HG03095 (cell line): ENCODE data around the gene TXNDC12.
A peak's percentile ranks its signal among the peaks of the same experiment; 100 is the strongest.
"Not testable (repeated sequence)": the region's sequence is repeated elsewhere in the genome, so short reads cannot be mapped to it uniquely, and the experiment has no call there.

Experiments
- ATAC-seq: cut with Tn5 transposase; IDR thresholded peaks from one replicate; pipeline ENCODE4 v1.9.1; 2021; ENCODE audit warnings: moderate library complexity; ENCODE audit not compliant: unreplicated experiment

TXNDC12 gene

GRCh38 chr1:52049337-52049736 is 5.7 kb downstream of the TXNDC12 start:
- ATAC-seq: not testable (repeated sequence)

- not testable (repeated sequence) for ATAC-seq
These were observed 9.3 kb downstream of the TXNDC12 start for GRCh38 chr1:52045666-52046195.

DNA sequence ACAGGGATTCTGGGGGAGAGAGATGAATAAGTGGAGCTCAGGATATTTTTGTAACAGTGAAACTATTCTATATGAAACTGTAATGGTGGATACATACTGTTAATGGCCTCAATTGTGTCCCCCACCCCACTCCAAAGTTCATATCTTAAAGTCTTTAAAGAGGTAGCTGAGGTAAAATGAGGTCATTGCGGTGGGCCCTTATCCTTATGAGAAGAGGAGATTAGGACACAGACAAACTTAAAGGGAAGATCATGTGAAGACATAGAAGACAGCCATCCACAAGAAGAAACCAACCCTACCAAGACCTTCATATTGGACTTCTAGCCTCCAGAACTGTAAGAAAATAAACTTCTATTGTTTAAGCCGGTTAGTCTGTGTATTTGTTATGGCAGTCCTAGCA is 9.8 kb downstream of the TXNDC12 start:
- ATAC-seq: no peak

- no peak for ATAC-seq
These were observed 13.3 kb downstream of the TXNDC12 start for GRCh38 chr1:52041551-52042185.

DNA sequence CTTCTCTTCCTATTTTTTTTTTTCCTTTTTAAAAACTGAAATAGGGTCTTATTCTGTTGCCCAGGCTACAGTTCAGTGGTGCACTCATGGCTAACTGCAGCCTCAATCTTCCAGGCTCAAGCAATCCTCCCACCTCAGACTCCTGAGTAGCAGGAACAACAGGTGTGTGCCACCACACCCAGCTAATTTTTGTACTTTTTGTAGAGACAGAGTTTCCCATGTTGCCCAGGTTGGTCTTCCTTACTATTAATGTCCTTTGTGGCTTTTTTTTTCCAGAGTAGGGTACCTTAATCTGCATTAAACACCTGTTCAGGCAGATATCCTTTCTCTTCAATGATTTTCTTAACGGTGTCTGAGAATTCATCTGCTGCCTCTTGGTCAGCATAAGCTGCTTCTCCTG is 17.1 kb downstream of the TXNDC12 start:
- ATAC-seq: no peak

GRCh38 chr1:52037402-52037814 is 17.6 kb downstream of the TXNDC12 start:
- ATAC-seq: no peak

DNA sequence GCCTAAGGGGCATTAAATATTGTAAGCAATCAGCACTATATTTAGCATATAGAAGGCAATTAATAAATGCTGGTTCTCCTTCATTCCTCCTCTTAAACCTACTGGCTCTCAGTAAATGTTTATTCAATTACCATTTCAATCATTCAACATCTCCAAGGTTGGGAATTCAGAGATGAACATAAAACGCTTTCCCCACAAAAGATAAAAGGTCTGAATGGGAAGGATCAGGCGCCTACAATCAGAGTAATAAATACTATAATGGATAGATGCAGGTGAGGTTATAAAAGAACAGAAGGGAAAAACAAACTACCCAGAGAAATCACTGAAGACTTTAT is 21.0 kb downstream of the TXNDC12 start:
- ATAC-seq: no peak

GRCh38 chr1:52033190-52034049 is 21.6 kb downstream of the TXNDC12 start, which contains the start of gene KTI12:
Gene KTI12 (minus strand): TSS chr1:52033810. CDS start chr1:52033761, 49 bp downstream.
- ATAC-seq: peak; percentile 82

DNA sequence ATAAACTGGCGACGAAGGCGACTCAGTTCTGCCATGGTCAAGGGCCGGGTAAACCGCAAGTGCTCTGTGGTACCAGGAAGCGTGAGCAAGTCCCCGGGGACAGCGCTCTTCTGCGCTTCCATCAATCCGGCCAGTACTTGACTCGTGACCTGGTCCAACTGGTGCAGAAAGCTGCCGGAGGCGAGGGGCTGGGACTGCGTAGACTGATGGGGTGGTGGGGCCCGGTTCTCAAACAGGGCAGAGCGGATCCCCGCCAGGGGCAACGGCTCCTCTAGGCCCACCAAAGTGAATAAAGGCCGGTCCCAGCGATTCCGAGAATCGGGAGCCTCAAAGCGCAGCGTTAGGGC is 22.2 kb downstream of the TXNDC12 start:
- ATAC-seq: peak; percentile 43

- no peak for ATAC-seq
These were observed 22.7 kb downstream of the TXNDC12 start for GRCh38 chr1:52032124-52032784.

GRCh38 chr1:52028839-52029238 is 26.2 kb downstream of the TXNDC12 start:
- ATAC-seq: not testable (repeated sequence)

- ATAC-seq: no peak
These were observed 26.7 kb downstream of the TXNDC12 start for GRCh38 chr1:52028328-52028727.

GRCh38 chr1:52026278-52026677 is 28.7 kb downstream of the TXNDC12 start:
- ATAC-seq: no peak

GRCh38 chr1:52022133-52022532 is 32.9 kb downstream of the TXNDC12 start:
- ATAC-seq: no peak

- ATAC-seq: no peak
These were observed 46.8 kb downstream of the TXNDC12 start for GRCh38 chr1:52008071-52008809.

DNA sequence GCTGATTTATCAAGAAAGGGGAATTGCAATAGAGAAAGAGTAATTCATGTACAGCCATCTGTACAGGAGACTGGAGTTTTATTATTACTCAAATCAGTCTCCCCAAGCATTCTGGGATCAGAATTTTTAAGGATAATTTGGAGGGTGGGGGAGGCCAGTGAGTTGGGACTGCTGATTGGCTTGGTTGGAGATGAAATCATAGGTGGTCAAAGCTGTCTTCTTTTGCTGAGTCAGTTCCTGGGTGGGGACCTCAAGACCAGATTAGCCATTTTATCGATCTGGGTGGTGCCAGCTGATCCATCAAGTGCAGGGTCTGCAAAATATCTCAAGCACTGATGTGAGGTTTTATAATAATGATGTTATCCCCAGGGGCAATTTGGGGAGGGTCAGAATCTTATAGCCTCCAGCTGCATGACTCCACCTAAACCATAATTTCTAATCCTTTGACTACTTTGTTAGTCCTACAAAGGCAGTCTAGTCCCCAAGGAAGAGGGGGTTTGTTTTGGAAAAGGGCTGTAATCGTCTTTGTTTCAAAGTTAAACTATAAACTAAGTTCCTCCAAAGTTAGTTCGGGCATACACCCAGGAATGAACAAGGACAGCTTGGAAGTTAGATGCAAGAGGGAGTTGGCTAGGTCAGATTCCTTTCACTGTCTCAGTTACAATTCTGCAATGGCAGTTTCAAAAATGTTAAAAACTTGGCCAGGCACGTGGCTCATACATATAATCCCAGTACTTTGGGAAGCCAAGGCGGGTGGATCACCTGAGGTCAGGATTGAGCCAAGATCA is 47.6 kb downstream of the TXNDC12 start:
- ATAC-seq: no peak

GRCh38 chr1:52006081-52006553 is 48.9 kb downstream of the TXNDC12 start:
- ATAC-seq: not testable (repeated sequence)

DNA sequence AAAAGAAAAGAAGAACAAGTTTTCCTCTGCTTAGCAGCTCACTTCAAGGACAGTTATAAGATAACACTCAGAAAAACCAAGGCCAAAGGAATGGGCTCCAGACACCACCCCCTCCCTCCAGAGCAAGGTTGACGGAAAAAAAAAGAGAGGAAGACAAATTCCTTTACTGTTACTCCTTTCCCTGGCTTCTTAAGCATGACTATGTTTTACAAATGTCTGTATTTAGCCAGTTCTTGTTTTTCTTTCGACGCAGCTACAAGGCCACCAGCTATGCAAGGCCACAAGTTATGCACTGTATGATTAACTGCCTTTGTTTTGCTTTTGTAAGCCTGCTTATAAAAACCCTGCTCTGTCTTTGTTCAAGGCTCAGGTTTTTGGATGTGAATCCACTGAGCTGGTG is 49.4 kb downstream of the TXNDC12 start:
- not testable (repeated sequence) for ATAC-seq

- no peak for ATAC-seq
These were observed 51.1 kb downstream of the TXNDC12 start for GRCh38 chr1:52003877-52004276.
